Middle frontal gyrus (tissue), 1 donor: ENCODE results near the gene RSRC1.
"Not testable (repeated sequence)": the region's sequence is repeated elsewhere in the genome, so short reads cannot be mapped to it uniquely, and the experiment has no call there.

Experiments
- DNase-seq: peaks from one replicate; pipeline ENCODE4 v3.0.0-alpha.2; 2015; ENCODE audit warnings: low spot score; ENCODE audit errors: extremely low spot score

RSRC1 gene

DNA sequence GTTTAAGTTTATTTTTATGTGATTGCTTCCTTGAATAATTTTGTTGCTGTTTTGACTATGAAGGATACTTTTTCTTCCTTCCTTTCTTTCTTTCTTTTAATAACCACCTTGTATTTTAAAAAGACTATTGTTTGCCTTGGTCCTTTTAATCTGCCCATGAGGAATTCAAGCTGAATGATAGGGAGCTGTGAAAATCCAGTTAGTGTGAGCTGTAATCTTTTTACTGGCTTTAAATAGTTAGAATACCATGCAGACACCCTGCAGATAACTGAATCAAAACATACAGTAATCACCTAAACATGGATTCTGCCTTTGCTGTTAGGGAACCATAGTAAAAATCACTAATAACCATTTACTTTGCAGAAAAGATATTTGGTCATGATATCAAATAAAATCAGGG, 110.7 kb downstream of the RSRC1 start:
- no peak for DNase-seq

DNA sequence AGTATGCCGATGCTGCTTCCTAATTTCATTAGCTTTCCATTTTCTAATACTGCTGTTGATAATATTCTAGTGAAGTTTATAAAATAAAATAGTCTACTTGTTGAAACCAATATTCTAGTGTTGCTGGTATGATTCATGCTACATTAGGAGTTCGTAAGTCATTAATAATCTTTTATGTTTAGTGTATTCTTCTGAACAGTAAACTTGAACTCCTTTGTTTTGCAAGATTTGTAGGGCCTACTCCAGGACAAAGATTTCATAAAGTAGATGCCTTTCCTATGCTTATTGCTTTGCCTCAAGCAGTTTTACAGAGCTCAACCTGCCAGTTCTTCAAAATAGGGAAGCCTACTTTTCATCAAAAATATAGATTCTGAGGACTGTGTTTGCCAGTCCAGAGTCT, 111.5 kb downstream of the RSRC1 start:
- no peak for DNase-seq

DNA sequence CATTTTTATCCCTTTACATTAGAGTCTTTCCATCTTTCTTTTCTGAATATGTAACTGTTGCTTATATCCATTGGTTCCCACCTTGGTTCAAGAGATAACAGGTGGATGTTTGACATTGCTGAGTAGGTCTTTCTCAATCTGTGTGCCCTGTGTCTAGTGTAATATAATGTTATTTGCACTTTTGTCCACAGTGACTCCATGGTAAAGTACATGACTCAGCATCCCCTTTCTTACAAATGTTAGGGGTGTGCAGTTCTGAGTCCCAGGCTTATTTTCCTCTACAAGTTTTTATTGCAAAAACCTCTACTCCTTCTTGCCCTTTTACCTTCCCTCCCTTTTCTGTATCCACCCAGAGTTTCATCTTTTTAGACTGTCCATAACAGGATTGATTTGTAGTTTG, 116.5 kb downstream of the RSRC1 start:
- DNase-seq: no peak

GRCh38 chr3:158228942-158229341, 119.1 kb downstream of the RSRC1 start:
- not testable (repeated sequence) for DNase-seq

- DNase-seq: no peak
Measured at GRCh38 chr3:158233791-158234190, 123.9 kb downstream of the RSRC1 start.

GRCh38 chr3:158244274-158244673, 134.4 kb downstream of the RSRC1 start:
- DNase-seq: no peak

GRCh38 chr3:158247288-158247687, 137.4 kb downstream of the RSRC1 start:
- DNase-seq: no peak

GRCh38 chr3:158248261-158248660, 138.4 kb downstream of the RSRC1 start:
- DNase-seq: no peak

DNA sequence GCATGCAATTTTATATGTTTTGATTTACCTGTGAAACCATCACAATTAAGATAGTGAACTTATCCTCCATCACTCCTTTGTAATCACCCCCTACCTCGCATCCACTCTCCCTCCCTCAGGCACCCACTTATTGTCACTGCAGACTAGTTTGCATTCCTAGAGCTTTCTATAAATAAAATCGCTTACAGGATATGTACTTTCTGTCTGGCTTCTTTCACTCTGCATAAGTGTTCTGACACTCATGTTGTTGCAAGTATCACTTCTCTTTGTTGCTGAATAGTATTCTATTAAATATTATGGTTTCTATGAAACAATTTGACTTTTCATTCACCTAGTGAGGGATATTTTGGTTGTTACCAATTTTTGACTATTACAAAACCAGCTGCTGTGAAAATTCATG, 139.3 kb downstream of the RSRC1 start:
- no peak for DNase-seq

GRCh38 chr3:158258619-158259018, 148.7 kb downstream of the RSRC1 start:
- DNase-seq: no peak

GRCh38 chr3:158260392-158260791, 150.5 kb downstream of the RSRC1 start:
- no peak for DNase-seq

DNA sequence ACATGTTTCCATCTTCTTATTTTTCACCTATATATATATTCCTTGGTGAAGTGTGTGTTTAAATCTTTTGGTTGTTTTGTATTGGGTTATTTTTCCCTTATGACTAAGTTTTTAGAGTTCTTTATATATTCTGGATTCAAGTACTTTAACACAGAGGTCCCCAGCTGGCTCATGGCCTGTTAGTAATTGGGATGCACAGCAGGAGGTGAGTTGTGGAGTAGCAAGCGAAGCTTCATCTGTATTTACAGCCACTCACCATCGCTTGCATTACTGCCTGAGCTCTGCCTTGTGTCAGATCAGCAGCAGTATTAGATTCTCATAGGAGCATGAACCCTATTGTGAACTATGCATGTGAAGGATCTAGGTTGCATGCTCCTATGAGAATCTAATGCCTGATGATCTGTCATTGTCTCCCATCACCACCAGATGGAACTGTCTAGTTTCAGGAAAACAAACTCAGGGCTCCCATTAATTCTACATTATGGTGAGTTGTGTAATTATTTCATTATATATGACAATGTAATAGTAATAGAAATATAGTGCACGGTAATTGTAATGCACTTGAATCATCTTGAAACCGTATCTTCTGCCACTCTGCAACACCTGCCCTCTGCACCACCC, 151.6 kb downstream of the RSRC1 start:
- no peak for DNase-seq

DNA sequence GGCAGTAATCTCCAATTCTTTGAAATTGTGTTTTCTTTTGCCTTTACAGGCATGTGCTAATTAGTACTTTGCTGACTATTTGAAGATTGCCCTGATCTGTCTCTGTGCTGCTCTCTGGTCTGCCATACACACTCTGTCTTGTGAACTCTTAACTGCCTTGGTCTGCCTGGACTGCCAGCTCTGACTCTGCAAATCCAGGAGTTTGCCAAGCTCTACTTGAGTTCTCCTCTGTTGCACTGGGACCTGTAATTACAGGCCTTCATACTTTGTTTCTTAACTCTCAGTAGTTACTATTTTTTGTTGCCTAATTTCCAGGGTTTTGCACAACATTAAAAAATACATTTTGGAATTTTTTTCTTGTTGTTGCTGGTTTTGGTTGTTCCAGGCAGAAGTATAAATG, 155.0 kb downstream of the RSRC1 start:
- no peak for DNase-seq

DNA sequence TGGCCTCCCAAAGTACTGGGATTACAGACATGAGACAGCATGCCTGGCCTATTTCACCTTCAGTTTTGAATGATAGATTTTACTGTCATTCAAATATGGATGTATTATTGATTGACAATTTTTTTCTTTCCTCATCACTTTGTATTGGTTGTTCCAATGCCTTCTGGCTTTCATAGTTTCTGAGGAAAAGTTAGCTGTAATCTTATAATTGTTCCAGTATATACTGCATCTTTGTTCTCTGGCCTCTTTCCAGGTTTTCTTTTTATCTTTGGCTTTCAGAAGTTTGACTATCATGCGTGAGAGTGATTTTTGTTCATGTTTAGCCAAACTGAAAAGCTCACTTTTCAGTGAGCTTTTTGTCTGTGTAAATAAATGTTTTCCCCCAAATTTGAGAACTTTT, 157.1 kb downstream of the RSRC1 start:
- no peak for DNase-seq

GRCh38 chr3:158269942-158270341, 160.1 kb downstream of the RSRC1 start:
- no peak for DNase-seq

- no peak for DNase-seq
Measured at GRCh38 chr3:158272081-158272480, 162.2 kb downstream of the RSRC1 start.

DNA sequence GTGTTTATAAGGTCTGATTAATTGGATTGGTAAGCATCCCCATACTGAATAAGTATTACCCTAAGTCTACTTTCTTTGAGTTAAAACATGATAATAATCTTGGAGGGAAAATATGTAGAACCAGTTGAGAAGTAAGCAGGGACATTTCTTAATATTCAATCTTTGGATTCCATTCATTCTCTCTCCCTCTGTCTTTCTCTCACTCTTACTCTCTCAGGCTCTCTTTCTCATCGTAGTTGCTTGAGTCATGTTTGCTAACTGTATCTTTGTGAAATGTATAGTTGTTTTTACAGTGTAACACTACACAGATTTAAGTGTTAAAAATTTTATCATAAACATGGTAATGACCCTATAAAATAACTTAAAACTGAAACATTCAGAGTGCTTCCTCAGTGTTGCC, 163.8 kb downstream of the RSRC1 start:
- DNase-seq: no peak

GRCh38 chr3:158278187-158278586, 168.3 kb downstream of the RSRC1 start:
- no peak for DNase-seq

- DNase-seq: no peak
Measured at GRCh38 chr3:158279609-158280008, 169.7 kb downstream of the RSRC1 start.

DNA sequence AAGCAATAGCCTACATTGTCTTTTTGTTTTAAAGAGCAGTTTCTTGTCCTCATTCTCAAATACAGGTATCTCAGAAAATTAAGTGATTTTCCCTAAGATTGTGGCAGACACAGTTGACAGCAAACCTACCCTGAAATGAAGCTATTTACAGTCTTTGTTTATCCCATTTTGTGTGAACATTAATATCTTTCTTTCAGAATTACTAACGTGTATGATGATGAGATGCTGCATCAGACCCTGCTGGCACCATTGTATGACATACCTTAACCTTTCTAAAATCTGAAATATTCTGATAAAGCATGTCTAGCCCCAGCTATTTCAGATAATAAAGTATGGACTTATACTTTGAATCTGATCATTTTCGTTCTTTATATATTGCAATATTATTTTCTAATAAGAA, 185.9 kb downstream of the RSRC1 start:
- DNase-seq: no peak

- DNase-seq: no peak
Measured at GRCh38 chr3:158297940-158298339, 188.1 kb downstream of the RSRC1 start.

DNA sequence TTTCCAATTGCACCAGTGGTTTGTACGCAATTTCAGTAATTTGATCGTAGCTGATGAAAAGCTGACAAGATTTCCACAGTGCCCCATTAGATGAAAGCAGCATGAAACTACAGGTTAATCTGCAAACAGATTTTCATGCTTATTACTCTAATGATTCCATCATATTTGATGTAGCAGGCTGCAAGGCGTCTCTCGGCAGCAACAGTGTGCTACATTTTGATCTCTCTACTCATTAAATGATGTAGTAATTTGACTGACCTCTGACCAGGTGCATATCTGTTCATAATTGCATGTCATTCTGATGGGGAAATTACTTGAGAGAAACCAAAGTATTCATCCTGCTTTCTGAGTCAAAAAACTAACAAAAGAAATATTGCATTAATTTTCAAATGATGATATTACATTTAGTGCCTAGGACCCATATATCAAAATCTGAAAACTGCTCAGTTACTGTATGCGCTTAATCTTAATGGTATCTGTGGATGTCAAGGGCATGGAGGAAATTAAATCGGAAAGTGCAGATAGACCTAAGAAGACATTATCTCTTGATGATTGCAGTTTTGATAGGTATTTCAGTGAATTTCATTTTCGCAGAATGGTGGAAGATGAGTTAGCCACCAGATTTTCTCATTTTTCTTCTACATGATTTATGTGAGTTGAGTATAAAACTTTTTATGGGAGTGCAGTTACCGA, 198.5 kb downstream of the RSRC1 start:
- DNase-seq: no peak

DNA sequence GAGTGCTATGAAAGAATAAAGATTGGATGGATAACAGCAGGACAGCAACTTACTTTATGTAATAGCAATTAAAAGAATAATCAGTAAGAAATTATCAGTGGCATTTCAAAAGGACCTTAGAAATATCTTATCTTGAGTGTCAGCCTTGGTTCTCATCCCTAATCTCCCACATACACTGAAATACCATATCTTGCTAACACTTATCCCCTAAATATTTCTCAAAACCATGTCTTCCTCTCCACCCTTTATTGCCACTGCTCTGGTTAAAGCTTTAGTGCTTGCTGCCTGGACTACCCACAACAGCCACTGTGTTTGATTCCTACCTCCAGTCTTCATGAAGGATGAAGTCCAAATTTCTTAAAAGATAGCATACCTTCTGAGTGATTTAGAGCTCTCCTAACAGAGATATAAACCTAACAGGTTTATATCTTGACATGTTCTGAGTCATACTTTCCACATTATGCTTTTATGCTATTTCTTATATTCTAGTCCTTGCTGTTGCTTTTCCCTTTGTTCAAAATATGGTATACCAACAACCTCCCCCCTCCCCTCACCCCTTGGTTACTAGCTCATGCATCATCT, 202.8 kb downstream of the RSRC1 start:
- DNase-seq: no peak
